ENCODE results near the gene ZNF888. TPM values are rescaled to one million over a fixed set of nuclear protein-coding genes. Genes with fewer than 3 reads are reported as not detected.

ZNF888 gene
- total and polyA plus RNA-seq, 9 of the 15 experiments (the other 6 are each of a cell fraction or from before 2014, with no cell fraction given), result 1.6 to 13.3 (median 9.9) TPM

DNA sequence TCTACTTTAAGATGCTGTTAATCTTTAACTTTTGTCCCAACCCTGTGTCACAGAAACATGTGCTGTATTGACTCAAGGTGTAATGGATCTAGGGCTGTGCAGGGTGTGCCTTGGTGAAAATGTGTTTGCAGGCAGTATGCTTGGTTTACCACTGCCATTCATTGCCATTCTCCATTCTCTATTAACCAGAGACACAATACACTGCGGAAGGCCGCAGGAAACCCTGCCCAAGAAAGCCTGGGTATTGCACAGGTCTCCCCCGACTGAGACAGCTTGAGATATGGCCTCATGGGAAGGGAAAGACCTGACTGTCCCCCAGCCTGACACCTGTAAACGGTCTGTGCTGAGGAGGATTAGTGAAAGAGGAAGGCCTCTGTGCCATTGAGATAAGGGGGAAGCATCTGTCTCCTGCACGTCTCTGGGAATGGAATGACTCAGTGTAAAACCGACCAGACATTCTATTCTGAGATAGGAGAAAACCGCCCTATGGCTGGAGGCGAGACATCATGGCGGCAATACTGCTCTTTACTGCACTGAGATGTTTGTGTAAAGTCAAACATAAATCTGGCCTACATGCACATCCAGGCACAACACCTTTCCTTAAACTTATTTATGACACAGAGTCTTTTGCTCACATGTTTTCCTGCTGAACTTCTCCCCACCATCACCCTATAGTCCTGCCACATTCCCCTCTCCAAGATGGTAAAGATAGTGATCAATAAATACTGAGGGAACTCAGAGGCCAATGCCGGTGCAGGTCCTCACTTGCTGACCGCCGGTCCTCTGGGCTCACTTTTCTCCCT lies 13.1 kb upstream of the ZNF888 start (continued):
- TF ChIP-seq, protein P1, sequence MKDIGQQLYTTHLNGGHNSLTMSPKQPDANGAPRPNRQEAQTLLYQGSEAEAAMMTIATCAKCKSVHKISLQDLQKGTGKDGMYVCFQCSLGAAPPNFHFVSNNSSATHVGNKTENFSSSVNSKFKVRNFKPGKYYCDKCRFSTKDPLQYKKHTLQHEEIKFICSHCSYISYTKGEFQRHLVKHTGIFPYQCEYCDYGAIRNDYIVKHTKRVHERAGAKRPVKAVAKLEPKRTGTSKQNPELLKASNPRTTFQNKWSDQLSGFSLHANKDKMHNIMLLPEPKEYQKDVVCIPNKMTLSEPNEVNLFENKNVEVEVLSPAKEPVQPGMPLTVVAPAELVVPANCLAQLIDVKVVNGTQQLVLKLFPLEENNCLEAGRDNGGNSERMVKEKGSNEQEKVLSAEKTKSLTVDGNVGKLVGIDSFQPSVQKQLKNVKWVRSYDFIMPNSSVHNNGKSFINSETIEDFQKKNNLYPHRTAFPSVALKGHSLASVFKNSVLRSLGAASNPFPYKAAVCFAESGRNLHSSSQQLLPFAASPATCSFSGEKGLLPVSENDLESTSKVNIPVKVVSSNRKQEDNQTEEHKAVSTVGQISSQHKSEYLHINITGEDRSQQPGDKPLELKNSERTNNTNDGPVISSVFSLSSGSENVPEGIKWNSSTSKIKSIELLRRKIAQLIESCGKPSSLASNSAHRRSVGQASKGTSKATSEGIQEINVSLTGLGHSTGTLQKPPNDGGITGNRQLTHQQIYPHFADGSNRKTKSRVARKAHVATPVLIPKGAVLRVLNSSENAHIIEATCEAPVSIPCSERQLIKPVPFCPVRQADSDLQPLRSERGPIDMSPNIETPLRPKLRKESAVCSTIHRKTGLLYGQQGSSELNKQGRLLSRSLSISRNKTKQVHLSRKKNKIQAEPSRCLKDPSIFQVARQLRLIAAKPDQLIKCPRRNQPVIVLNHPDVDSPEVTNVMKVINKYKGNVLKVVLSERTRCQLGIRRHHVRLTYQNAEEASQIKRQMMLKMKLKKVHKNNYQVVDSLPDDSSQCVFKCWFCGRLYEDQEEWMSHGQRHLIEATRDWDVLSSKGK (CRISPR knock-in tag; IDR thresholded peaks at IDR 0.05), result no peak
- TF ChIP-seq, protein P2, sequence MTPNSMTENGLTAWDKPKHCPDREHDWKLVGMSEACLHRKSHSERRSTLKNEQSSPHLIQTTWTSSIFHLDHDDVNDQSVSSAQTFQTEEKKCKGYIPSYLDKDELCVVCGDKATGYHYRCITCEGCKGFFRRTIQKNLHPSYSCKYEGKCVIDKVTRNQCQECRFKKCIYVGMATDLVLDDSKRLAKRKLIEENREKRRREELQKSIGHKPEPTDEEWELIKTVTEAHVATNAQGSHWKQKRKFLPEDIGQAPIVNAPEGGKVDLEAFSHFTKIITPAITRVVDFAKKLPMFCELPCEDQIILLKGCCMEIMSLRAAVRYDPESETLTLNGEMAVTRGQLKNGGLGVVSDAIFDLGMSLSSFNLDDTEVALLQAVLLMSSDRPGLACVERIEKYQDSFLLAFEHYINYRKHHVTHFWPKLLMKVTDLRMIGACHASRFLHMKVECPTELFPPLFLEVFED (CRISPR knock-in tag; conservative IDR thresholded peaks at IDR 0.05), result 0 out of 2 replicates have a peak, but pooled peaks have one; percentile 5
- no peak for TF ChIP-seq MCM5 (IDR thresholded peaks at IDR 0.05; ENCODE audit: low read depth)
- TF ChIP-seq, protein P3, sequence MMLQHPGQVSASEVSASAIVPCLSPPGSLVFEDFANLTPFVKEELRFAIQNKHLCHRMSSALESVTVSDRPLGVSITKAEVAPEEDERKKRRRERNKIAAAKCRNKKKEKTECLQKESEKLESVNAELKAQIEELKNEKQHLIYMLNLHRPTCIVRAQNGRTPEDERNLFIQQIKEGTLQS (IDR thresholded peaks at IDR 0.05), result peak; percentile 87
- TF ChIP-seq, protein P3 (CRISPR knock-in tag; conservative IDR thresholded peaks at IDR 0.05), result 0 out of 2 replicates have a peak, but pooled peaks have one; percentile 24
- TF ChIP-seq ZNF408 (CRISPR knock-in tag; IDR thresholded peaks at IDR 0.05; ENCODE audit: low read depth), result no peak
- TF ChIP-seq, protein P4, sequence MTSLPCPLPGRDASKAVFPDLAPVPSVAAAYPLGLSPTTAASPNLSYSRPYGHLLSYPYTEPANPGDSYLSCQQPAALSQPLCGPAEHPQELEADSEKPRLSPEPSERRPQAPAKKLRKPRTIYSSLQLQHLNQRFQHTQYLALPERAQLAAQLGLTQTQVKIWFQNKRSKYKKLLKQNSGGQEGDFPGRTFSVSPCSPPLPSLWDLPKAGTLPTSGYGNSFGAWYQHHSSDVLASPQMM (CRISPR knock-in tag; IDR thresholded peaks at IDR 0.05), result no peak
- TF ChIP-seq ZNF124 (CRISPR knock-in tag; IDR thresholded peaks at IDR 0.05), result no peak
- TF ChIP-seq PML (IDR thresholded peaks at IDR 0.05; ENCODE audit: low read length), result peak; percentile 98
- no peak for TF ChIP-seq CREBBP (IDR thresholded peaks at IDR 0.05; ENCODE audit: low read depth, low read length)
- TF ChIP-seq, protein P5, sequence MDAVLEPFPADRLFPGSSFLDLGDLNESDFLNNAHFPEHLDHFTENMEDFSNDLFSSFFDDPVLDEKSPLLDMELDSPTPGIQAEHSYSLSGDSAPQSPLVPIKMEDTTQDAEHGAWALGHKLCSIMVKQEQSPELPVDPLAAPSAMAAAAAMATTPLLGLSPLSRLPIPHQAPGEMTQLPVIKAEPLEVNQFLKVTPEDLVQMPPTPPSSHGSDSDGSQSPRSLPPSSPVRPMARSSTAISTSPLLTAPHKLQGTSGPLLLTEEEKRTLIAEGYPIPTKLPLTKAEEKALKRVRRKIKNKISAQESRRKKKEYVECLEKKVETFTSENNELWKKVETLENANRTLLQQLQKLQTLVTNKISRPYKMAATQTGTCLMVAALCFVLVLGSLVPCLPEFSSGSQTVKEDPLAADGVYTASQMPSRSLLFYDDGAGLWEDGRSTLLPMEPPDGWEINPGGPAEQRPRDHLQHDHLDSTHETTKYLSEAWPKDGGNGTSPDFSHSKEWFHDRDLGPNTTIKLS (IDR thresholded peaks at IDR 0.05; ENCODE audit: borderline replicate concordance, low read depth), result peak; percentile 52; the same call in 1 of the 2 replicates
- TF ChIP-seq ZEB2 (IDR thresholded peaks at IDR 0.05), result peak; percentile 99
- no peak for TF ChIP-seq CCAR2 (IDR thresholded peaks at IDR 0.05; ENCODE audit: low read depth, low read length)
- TF ChIP-seq ZNF143 (CRISPR knock-in tag; IDR thresholded peaks at IDR 0.05), result peak; percentile 54; the same call in 1 of the 2 replicates
- peak; percentile 94 to 95 for TF ChIP-seq KDM1A (IDR thresholded peaks at IDR 0.05)
- TF ChIP-seq, protein P6, sequence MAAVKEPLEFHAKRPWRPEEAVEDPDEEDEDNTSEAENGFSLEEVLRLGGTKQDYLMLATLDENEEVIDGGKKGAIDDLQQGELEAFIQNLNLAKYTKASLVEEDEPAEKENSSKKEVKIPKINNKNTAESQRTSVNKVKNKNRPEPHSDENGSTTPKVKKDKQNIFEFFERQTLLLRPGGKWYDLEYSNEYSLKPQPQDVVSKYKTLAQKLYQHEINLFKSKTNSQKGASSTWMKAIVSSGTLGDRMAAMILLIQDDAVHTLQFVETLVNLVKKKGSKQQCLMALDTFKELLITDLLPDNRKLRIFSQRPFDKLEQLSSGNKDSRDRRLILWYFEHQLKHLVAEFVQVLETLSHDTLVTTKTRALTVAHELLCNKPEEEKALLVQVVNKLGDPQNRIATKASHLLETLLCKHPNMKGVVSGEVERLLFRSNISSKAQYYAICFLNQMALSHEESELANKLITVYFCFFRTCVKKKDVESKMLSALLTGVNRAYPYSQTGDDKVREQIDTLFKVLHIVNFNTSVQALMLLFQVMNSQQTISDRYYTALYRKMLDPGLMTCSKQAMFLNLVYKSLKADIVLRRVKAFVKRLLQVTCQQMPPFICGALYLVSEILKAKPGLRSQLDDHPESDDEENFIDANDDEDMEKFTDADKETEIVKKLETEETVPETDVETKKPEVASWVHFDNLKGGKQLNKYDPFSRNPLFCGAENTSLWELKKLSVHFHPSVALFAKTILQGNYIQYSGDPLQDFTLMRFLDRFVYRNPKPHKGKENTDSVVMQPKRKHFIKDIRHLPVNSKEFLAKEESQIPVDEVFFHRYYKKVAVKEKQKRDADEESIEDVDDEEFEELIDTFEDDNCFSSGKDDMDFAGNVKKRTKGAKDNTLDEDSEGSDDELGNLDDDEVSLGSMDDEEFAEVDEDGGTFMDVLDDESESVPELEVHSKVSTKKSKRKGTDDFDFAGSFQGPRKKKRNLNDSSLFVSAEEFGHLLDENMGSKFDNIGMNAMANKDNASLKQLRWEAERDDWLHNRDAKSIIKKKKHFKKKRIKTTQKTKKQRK (IDR thresholded peaks at IDR 0.05; ENCODE audit: borderline replicate concordance, low read depth, low read length), result no peak
